PFSK-1 (cell line): ENCODE results near the gene PIH1D1. TPM values are rescaled to one million over a fixed set of nuclear protein-coding genes. Genes with fewer than 3 reads are reported as not detected.

Source experiments
- FOXP2 ChIP-seq: optimal IDR thresholded peaks from 2 replicates; pipeline ENCODE3; 2011; ENCODE audit warnings: borderline replicate concordance, control low read depth, inconsistent platforms; ENCODE audit not compliant: insufficient read depth; ENCODE audit errors: extremely low read length, extremely low read depth
- POLR2AphosphoS5 ChIP-seq: IDR thresholded peaks from 2 replicates; pipeline ENCODE4 v1.6.1; 2012; ENCODE audit warnings: low read depth, mild to moderate bottlenecking, control low read depth, low read length, moderate library complexity
- SIN3A ChIP-seq: IDR thresholded peaks from 2 replicates; pipeline ENCODE4 v1.6.1; 2012; ENCODE audit warnings: mild to moderate bottlenecking, low read length, moderate library complexity, borderline replicate concordance; ENCODE audit not compliant: insufficient read depth
- TAF1 ChIP-seq: IDR thresholded peaks from 2 replicates; pipeline ENCODE4 v1.6.1; 2012; ENCODE audit warnings: low read length, control low read depth, borderline replicate concordance; ENCODE audit not compliant: insufficient read depth
- polyA plus RNA-seq: library from polyadenylated mRNA; unstranded; fragments of >200 nt; gene quantifications from one replicate; pipeline ENCODE4 v1.2.1, GENCODE V29; 2012; ENCODE audit warnings: low read depth, missing spikeins; ENCODE audit not compliant: insufficient read length
- TF ChIP-seq, protein P1 (sequence below), 2 experiments: IDR thresholded peaks; 2 replicates each; pipeline versions ENCODE4 v1.6.1 to v1.8.0; 2011 to 2012; ENCODE audit warnings: low read depth in 2 of 2, low read length in 2 of 2, control low read depth in 1 of 2, inconsistent platforms in 1 of 2, mild to moderate bottlenecking in 1 of 2, moderate library complexity in 1 of 2; ENCODE audit not compliant: insufficient read depth in 1 of 2

PIH1D1 gene
- polyA plus RNA-seq: 74.4 TPM

GRCh38 chr19:49451430-49452181, at the start of gene PIH1D1:
PIH1D1 (minus strand) TSS chr19:49451814; CDS start chr19:49451574, 240 bp downstream.
- TF ChIP-seq, protein P1, sequence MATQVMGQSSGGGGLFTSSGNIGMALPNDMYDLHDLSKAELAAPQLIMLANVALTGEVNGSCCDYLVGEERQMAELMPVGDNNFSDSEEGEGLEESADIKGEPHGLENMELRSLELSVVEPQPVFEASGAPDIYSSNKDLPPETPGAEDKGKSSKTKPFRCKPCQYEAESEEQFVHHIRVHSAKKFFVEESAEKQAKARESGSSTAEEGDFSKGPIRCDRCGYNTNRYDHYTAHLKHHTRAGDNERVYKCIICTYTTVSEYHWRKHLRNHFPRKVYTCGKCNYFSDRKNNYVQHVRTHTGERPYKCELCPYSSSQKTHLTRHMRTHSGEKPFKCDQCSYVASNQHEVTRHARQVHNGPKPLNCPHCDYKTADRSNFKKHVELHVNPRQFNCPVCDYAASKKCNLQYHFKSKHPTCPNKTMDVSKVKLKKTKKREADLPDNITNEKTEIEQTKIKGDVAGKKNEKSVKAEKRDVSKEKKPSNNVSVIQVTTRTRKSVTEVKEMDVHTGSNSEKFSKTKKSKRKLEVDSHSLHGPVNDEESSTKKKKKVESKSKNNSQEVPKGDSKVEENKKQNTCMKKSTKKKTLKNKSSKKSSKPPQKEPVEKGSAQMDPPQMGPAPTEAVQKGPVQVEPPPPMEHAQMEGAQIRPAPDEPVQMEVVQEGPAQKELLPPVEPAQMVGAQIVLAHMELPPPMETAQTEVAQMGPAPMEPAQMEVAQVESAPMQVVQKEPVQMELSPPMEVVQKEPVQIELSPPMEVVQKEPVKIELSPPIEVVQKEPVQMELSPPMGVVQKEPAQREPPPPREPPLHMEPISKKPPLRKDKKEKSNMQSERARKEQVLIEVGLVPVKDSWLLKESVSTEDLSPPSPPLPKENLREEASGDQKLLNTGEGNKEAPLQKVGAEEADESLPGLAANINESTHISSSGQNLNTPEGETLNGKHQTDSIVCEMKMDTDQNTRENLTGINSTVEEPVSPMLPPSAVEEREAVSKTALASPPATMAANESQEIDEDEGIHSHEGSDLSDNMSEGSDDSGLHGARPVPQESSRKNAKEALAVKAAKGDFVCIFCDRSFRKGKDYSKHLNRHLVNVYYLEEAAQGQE (IDR thresholded peaks at IDR 0.05; ENCODE audit: insufficient read depth in 1 of 2, low read depth in 2 of 2, low read length in 2 of 2): no peak
- TF ChIP-seq TAF1: peak; percentile 76; the same call in 1 of the 2 replicates
- TF ChIP-seq POLR2AphosphoS5: peak; percentile 82
- peak; percentile 99 for TF ChIP-seq FOXP2
- TF ChIP-seq SIN3A: peak; percentile 79; the same call in 1 of the 2 replicates

DNA sequence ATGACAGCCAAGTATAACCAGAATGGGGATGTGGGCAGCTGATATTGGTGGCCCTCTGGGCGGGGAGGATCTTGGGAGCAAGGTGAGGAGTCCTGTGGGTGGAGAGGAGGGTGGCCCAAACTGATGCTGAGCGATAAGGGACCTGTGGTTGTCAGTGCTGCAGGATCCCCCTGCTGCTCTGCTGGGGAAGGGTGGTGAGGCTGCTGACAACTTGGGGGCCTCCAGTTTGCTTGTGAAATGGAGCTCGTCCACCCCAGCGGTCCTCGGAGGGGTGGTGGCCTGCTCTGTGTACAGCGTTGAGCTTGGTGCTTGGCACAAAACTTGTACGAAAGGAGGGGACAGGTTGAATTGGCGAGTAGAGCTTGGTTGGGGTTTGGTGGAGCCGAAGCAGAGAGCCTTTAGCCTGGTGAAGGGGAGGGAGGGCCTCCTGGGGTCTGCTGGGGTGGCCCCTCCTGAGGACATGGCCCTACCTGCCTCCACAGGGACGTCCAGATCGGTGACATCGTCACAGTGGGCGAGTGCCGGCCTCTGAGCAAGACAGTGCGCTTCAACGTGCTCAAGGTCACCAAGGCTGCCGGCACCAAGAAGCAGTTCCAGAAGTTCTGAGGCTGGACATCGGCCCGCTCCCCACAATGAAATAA, 47.5 kb upstream of the PIH1D1 start:
- TF ChIP-seq FOXP2 (no peak), POLR2AphosphoS5 (no peak; the same call in none of the 2 replicates), TAF1 (no peak; the same call in 1 of the 2 replicates), SIN3A (no peak)
- TF ChIP-seq, protein P1 (IDR thresholded peaks at IDR 0.05; ENCODE audit: insufficient read depth in 1 of 2, low read depth in 2 of 2, low read length in 2 of 2): no peak

DNA sequence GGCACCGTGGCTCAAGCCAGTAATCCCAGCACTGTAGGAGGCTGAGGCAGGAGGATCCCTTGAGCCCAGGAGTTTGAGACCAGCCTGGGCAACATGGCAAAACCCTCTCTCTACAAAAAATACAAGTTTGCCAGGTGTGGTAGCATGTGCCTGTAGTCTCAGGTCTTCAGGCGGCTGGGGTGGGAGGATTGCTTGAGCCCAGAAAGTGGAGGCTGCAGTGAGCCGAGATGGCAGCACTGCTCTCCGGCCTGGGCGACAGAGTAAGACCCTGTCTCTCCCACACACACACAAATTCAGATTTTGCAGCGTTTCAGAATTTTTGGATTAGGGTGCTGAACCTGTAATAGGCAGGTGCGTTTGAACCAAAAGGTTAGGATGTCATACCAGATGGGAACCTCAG, 46.9 kb upstream of the PIH1D1 start:
- TF ChIP-seq FOXP2 (no peak), TAF1 (no peak), SIN3A (no peak), POLR2AphosphoS5 (no peak; the same call in 1 of the 2 replicates)
- TF ChIP-seq, protein P1 (IDR thresholded peaks at IDR 0.05; ENCODE audit: insufficient read depth in 1 of 2, low read depth in 2 of 2, low read length in 2 of 2): no peak

GRCh38 chr19:49497789-49498103, 46.1 kb upstream of the PIH1D1 start:
- TF ChIP-seq SIN3A: no peak
- no peak for TF ChIP-seq TAF1
- no peak for TF ChIP-seq FOXP2
- TF ChIP-seq, protein P1 (IDR thresholded peaks at IDR 0.05; ENCODE audit: insufficient read depth in 1 of 2, low read depth in 2 of 2, low read length in 2 of 2): no peak
- no peak for TF ChIP-seq POLR2AphosphoS5
